Spleen (tissue), 7 donors: ENCODE data around the gene FGD5.

ENCODE experiments used
- CTCF ChIP-seq, 11 experiments: fragments of 200-600 bp in 7 of 11; fragments of 450-650 bp in 4 of 11; sonication (generic) in 4 of 11; IDR thresholded peaks in 8 of 11; conservative IDR thresholded peaks in 3 of 11; 1 replicate in 7 of 11; 2 replicates in 4 of 11; pipeline versions ENCODE4 v1.4.0 to v1.8.0; 2016 to 2021; ENCODE audit warnings: antibody characterized with exemption in 11 of 11, inconsistent platforms in 4 of 11, mild to moderate bottlenecking in 1 of 11
- POLR2A ChIP-seq, 3 donors: fragments of 450-650 bp; IDR thresholded peaks; one replicate each; pipeline ENCODE4 v1.5.1; 2017; ENCODE audit warnings: antibody characterized with exemption in 3 of 3, mild to moderate bottlenecking in 1 of 3
- POLR2AphosphoS5 ChIP-seq, 3 donors: sonication (generic); formaldehyde crosslinking; IDR thresholded peaks; one replicate each; pipeline ENCODE4 v1.5.1; 2017; ENCODE audit warnings: antibody characterized with exemption in 3 of 3
- donor health status: DM: no; HTN: no; CAD: no; lungs with moderate emphysema.
- donor health status: DM: no; HTN: no; CAD: no.
- donor health status: DM: no; HTN: no; CAD: no.

GRCh38 chr3:14898929-14899328 lies 80.2 kb downstream of the FGD5 start:
- no peak for TF ChIP-seq CTCF (IDR thresholded peaks at IDR 0.05 in 8 of 11, conservative IDR thresholded peaks at IDR 0.05 in 3 of 11)
- no peak for TF ChIP-seq POLR2AphosphoS5 (IDR thresholded peaks at IDR 0.05)
- TF ChIP-seq POLR2A (IDR thresholded peaks at IDR 0.05) = no peak
